Hepatocyte (in vitro differentiated cells): ENCODE results near the gene TMEM39B. TPM values are rescaled to one million over a fixed set of nuclear protein-coding genes. Genes with fewer than 3 reads are reported as not detected.

Experiments
- DNase-seq: peaks from one replicate; pipeline ENCODE4 v3.0.0-alpha.2; 2016; ENCODE audit warnings: low spot score
- H2AFZ ChIP-seq: fragments of 200-600 bp; sonication (generic); 2 replicates; pipeline ENCODE4 v1.6.0; 2016; ENCODE audit warnings: antibody characterized with exemption, mild to moderate bottlenecking
- H3K27ac ChIP-seq: fragments of 200-600 bp; sonication (generic); 2 replicates; pipeline ENCODE4 v1.5.1; 2016; ENCODE audit warnings: mild to moderate bottlenecking
- H3K27me3 ChIP-seq: fragments of 200-600 bp; sonication (generic); 2 replicates; pipeline ENCODE4 v1.6.1; 2016
- H3K36me3 ChIP-seq: fragments of 200-600 bp; sonication (generic); replicated peaks from 2 replicates; pipeline ENCODE4 v1.5.1; 2016; ENCODE audit warnings: low read depth; ENCODE audit not compliant: insufficient read depth
- H3K4me1 ChIP-seq: fragments of 200-600 bp; sonication (generic); 2 replicates; pipeline ENCODE4 v1.5.1; 2016; ENCODE audit warnings: mild to moderate bottlenecking, moderate library complexity; ENCODE audit not compliant: insufficient read depth
- H3K4me2 ChIP-seq: fragments of 200-600 bp; sonication (generic); 2 replicates; pipeline ENCODE4 v1.6.0; 2016
- H3K4me3 ChIP-seq: fragments of 200-600 bp; sonication (generic); 2 replicates; pipeline ENCODE4 v1.5.1; 2016; ENCODE audit warnings: mild to moderate bottlenecking
- H3K79me2 ChIP-seq: fragments of 200-600 bp; sonication (generic); 2 replicates; pipeline ENCODE4 v1.6.0; 2017; ENCODE audit warnings: mild to moderate bottlenecking
- H3K9me2 ChIP-seq: fragments of 200-600 bp; sonication (generic); replicated peaks from 2 replicates; pipeline ENCODE4 v1.6.0; 2017; ENCODE audit warnings: mild to moderate bottlenecking; ENCODE audit not compliant: insufficient read depth
- H3K9me3 ChIP-seq: fragments of 200-600 bp; sonication (generic); 2 replicates; pipeline ENCODE4 v1.5.1; 2016; ENCODE audit warnings: low read depth, mild to moderate bottlenecking
- H4K20me1 ChIP-seq: fragments of 200-600 bp; sonication (generic); 2 replicates; pipeline ENCODE4 v1.6.0; 2016; ENCODE audit warnings: mild to moderate bottlenecking; ENCODE audit not compliant: insufficient read depth, poor library complexity, severe bottlenecking
- CTCF ChIP-seq: fragments of 200-600 bp; sonication (generic); IDR thresholded peaks from 2 replicates; pipeline ENCODE4 v1.5.1; 2016; ENCODE audit warnings: antibody characterized with exemption, mild to moderate bottlenecking; ENCODE audit not compliant: poor library complexity
- EZH2 ChIP-seq: fragments of 200-600 bp; sonication (generic); IDR thresholded peaks from 2 replicates; pipeline ENCODE4 v1.6.1; 2016; ENCODE audit warnings: antibody characterized with exemption, mild to moderate bottlenecking, borderline replicate concordance
- EZH2phosphoT487 ChIP-seq: fragments of 200-600 bp; sonication (generic); IDR thresholded peaks from one replicate; pipeline ENCODE4 v1.6.1; 2018; ENCODE audit warnings: antibody characterized with exemption, mild to moderate bottlenecking, low read depth, moderate library complexity; ENCODE audit not compliant: unreplicated experiment, severe bottlenecking
- WGBS: methylation state at CpG from one replicate; pipeline ENCODE4 v1.1.6; 2016; ENCODE audit warnings: low lambda C conversion rate; ENCODE audit errors: missing lambda C conversion rate; 5-methylcytosine and 5-hydroxymethylcytosine counted together
- microRNA-seq: library from miRNA; unstranded; fragments of <30 nt; microRNA quantifications from one replicate; pipeline ENCODE4, GENCODE V29; 2017
- polyA plus RNA-seq: library from polyadenylated mRNA; unstranded; fragments of >200 nt; fragmentation: Nextera tagmentation; extraction: Ambion mirVana; gene quantifications from 2 replicates; pipeline ENCODE4 v1.2.1, GENCODE V29; 2016
- small RNA-seq: library from RNA; depleted of rRNA; stranded (forward); fragments of <200 nt; gene quantifications from one replicate; pipeline ENCODE3, GENCODE V24; 2014
- total RNA-seq: library from RNA; depleted of rRNA; stranded (reverse); fragments of >200 nt; gene quantifications from 2 replicates; pipeline ENCODE4 v1.2.3, GENCODE V29; 2014

The TMEM39B gene
- total and polyA plus RNA-seq, 2 experiments from 2014 or later = 3.9 to 5.1 TPM

- Histone ChIP-seq H3K27ac (no peak overlapping the region), H3K36me3 (no peaks in the 10 kb centered on the region), H3K9me2 (no peaks in the 10 kb centered on the region), H3K4me1 (no peaks in the 10 kb centered on the region), H2AFZ (no peak overlapping the region), H3K79me2 (peaks cover 94% of the 10 kb centered on the region), H4K20me1 (peaks cover 43% of the 10 kb centered on the region), H3K4me2 (peak overlapping the region; percentile 16), H3K9me3 (no peaks in the 10 kb centered on the region), H3K4me3 (no peak overlapping the region), H3K27me3 (no peaks in the 10 kb centered on the region)
- no peak for DNase-seq
- WGBS = 63% methylated on average over 9 of the region's 9 CpGs
- TF ChIP-seq CTCF = no peak
- no peak for TF ChIP-seq EZH2phosphoT487
- no peak for TF ChIP-seq EZH2
Observed at GRCh38 chr1:32150847-32151246, 78.1 kb downstream of the TMEM39B start.

GRCh38 chr1:32151319-32151787 lies 78.6 kb downstream of the TMEM39B start:
- H3K9me3 ChIP-seq = no peaks in the 10 kb centered on the region
- no peaks in the 10 kb centered on the region for H3K27me3 ChIP-seq
- H3K79me2 ChIP-seq = peaks cover 91% of the 10 kb centered on the region
- H3K4me3 ChIP-seq = no peak overlapping the region
- TF ChIP-seq EZH2 = no peak
- no peak for TF ChIP-seq CTCF
- no peak for TF ChIP-seq EZH2phosphoT487
- no peaks in the 10 kb centered on the region for H3K9me2 ChIP-seq
- DNase-seq = peak; percentile 40
- H3K4me1 ChIP-seq = no peaks in the 10 kb centered on the region
- WGBS = 44% methylated on average over 5 of the region's 5 CpGs
- H4K20me1 ChIP-seq = peaks cover 39% of the 10 kb centered on the region
- no peaks in the 10 kb centered on the region for H3K36me3 ChIP-seq
- no peak overlapping the region for H2AFZ ChIP-seq
- no peak overlapping the region for H3K27ac ChIP-seq
- peak overlapping the region; percentile 16 for H3K4me2 ChIP-seq

Small RNA genes within 50 kb of the gene (microRNA-seq; reads per million reads assigned to microRNA genes)
- not detected for gene MIR5585

Small RNA genes within 50 kb of the gene (small RNA-seq; reads per million reads assigned to genes)
- gene MIR5585 (not detected), gene RF00017 (not detected)

Other genes with a start within 250 kb of the TMEM39B start
- gene PTP4A2, start 134.6 kb upstream of the TMEM39B start, total RNA-seq = 354 and 381 TPM in 2 replicates
- 300 and 374 TPM in 2 replicates for gene PTP4A2, start 134.6 kb upstream of the TMEM39B start, polyA plus RNA-seq
- 88.4 and 98.7 TPM in 2 replicates for gene KHDRBS1, start 59.1 kb upstream of the TMEM39B start, total RNA-seq
- 81.9 and 92.0 TPM in 2 replicates for gene KHDRBS1, start 59.1 kb upstream of the TMEM39B start, polyA plus RNA-seq
- 48.3 and 48.5 TPM in 2 replicates for gene KPNA6, start 35.1 kb downstream of the TMEM39B start, total RNA-seq
- gene KPNA6, start 35.1 kb downstream of the TMEM39B start, polyA plus RNA-seq = 27.7 and 30.3 TPM in 2 replicates
- gene TXLNA, start 106.7 kb downstream of the TMEM39B start, total RNA-seq = 50.5 and 52.7 TPM in 2 replicates
- gene TXLNA, start 106.7 kb downstream of the TMEM39B start, polyA plus RNA-seq = 37.1 and 41.2 TPM in 2 replicates
- gene CCDC28B, start 127.7 kb downstream of the TMEM39B start, total RNA-seq = 12.9 and 15.8 TPM in 2 replicates
- gene CCDC28B, start 127.7 kb downstream of the TMEM39B start, polyA plus RNA-seq = 28.5 and 29.5 TPM in 2 replicates
- gene IQCC, start 132.7 kb downstream of the TMEM39B start, total RNA-seq = 1.5 and 1.9 TPM in 2 replicates
- 1.5 and 3.4 TPM in 2 replicates for gene IQCC, start 132.7 kb downstream of the TMEM39B start, polyA plus RNA-seq
- gene DCDC2B, start 136.2 kb downstream of the TMEM39B start, total RNA-seq = not detected in 2 replicates
- gene DCDC2B, start 136.2 kb downstream of the TMEM39B start, polyA plus RNA-seq = 0.17 and 0.96 TPM in 2 replicates
- 11.9 and 14.8 TPM in 2 replicates for gene TMEM234, start 149.4 kb downstream of the TMEM39B start, total RNA-seq
- 27.4 and 38.6 TPM in 2 replicates for gene TMEM234, start 149.4 kb downstream of the TMEM39B start, polyA plus RNA-seq
- gene EIF3I, start 149.5 kb downstream of the TMEM39B start, total RNA-seq = 207 and 227 TPM in 2 replicates
- 177 and 183 TPM in 2 replicates for gene EIF3I, start 149.5 kb downstream of the TMEM39B start, polyA plus RNA-seq
- 0.16 and 0.53 TPM in 2 replicates for gene FAM167B, start 174.3 kb downstream of the TMEM39B start, total RNA-seq
- gene FAM167B, start 174.3 kb downstream of the TMEM39B start, polyA plus RNA-seq = 0.75 TPM in 1 of 2 replicates, not detected in the other
- gene LCK, start 178.3 kb downstream of the TMEM39B start, total RNA-seq = 0.40 and 0.68 TPM in 2 replicates
- 0.79 and 0.94 TPM in 2 replicates for gene LCK, start 178.3 kb downstream of the TMEM39B start, polyA plus RNA-seq
- 94.6 and 95.8 TPM in 2 replicates for gene HDAC1, start 219.1 kb downstream of the TMEM39B start, total RNA-seq
- gene HDAC1, start 219.1 kb downstream of the TMEM39B start, polyA plus RNA-seq = 108 and 117 TPM in 2 replicates